ENCODE measurements around the gene PNPLA7.

GRCh38 chr9:137545123-137545522 is 5.1 kb downstream of the PNPLA7 start:
- TF ChIP-seq CTCF (IDR thresholded peaks at IDR 0.05; ENCODE audit: control extremely low read depth in 1 of 3, insufficient read depth in 1 of 3, low read depth in 1 of 3, low read length in 3 of 3) (no peak), EZH2 (IDR thresholded peaks at IDR 0.05; ENCODE audit: low read depth, low read length, severe bottlenecking) (no peak), EP300 (IDR thresholded peaks at IDR 0.05; ENCODE audit: borderline replicate concordance in 1 of 2, low read depth in 2 of 2, low read length in 2 of 2) (no peak), POLR2AphosphoS5 (IDR thresholded peaks at IDR 0.05; ENCODE audit: low read depth, low read length) (no peak), SUZ12 (IDR thresholded peaks at IDR 0.05; ENCODE audit: low read length) (no peak), SIN3A (conservative IDR thresholded peaks at IDR 0.05 in 1 of 2, IDR thresholded peaks at IDR 0.05 in 1 of 2; ENCODE audit: low read depth in 1 of 2, low read length in 2 of 2) (no peak), HDAC2 (IDR thresholded peaks at IDR 0.05; ENCODE audit: borderline replicate concordance in 1 of 2, low read depth in 2 of 2, low read length in 2 of 2) (no peak), MAFK (IDR thresholded peaks at IDR 0.05; ENCODE audit: low read depth, low read length) (no peak), BACH1 (IDR thresholded peaks at IDR 0.05; ENCODE audit: low read length) (no peak), POLR2A (IDR thresholded peaks at IDR 0.05; ENCODE audit: control extremely low read depth in 1 of 2, low read depth in 2 of 2, low read length in 2 of 2) (no peak), JUND (IDR thresholded peaks at IDR 0.05; ENCODE audit: low read length) (no peak), SP2 (IDR thresholded peaks at IDR 0.05; ENCODE audit: low read length) (no peak), CEBPB (IDR thresholded peaks at IDR 0.05; ENCODE audit: low read depth, low read length) (no peak)

All from H1 (cell line).